HG02610 (cell line): ENCODE results near the gene HERC2.

Experiments
- ATAC-seq: cut with Tn5 transposase; IDR thresholded peaks from one replicate; pipeline ENCODE4 v1.9.1; 2021; ENCODE audit warnings: mild to moderate bottlenecking, moderate library complexity; ENCODE audit not compliant: unreplicated experiment

HERC2 gene

DNA sequence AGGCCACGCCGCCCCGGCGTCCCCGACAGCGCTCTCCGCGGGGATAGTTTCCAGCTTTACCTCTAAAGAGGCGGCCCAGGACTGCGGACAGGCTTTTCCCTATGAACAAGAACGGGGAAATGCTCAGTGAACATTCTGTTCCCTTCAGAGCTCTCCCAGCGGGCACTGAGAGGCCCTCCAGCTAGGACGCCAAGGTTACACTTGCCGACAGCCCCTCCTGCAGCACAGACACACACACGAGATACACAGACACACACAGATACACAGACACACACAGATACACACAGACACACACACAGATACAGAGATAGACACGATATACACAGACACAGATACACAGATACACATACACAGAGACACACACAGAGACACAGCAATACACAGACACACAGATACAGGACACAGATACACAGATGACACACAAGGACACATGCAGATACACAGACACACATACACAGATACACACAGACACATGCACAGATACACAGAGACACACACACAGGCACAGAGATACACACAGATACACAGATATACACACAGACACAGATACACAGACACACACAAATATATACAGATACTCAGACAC, 222.3 kb downstream of the HERC2 start:
- no peak for ATAC-seq

DNA sequence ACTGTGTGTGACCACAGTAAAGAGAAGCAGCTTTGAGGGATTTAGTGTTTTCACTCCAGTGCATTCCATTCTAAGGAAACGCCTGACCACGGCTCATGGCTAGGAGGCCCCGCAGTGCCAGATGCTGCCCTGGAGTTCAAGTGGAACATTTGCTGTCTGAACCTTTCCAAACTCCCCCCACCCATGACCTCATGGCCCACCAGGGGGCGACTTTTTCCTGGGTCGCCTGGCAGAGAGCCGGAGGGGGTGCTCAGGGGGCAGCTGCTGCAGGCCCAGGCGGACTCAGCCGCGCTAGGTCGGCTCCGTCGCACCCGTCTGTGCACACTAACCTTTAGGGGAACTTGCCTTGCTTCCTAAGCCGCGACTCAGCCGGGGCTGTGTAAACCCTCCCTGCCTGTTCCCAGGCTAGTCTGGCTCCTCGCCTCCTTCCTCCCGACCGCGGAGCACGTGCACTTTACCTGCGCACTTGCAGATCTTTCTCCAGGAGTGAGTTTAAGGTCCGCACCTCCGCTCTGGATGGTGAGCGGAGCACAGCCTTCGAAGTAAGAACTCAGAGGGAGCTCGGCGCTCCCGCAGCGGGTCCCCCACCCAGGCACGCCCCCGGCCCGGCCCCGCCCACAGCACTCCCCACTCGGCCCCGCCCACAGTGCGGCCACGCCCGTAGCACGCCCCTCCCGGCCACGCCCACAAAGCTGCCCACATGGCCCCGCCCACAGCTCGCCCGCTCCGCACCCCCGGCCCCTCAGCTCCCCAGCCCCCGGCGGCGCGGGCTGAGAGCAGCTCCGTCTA, 223.0 kb downstream of the HERC2 start, which contains the start of gene OCA2:
TSS of gene OCA2 (minus strand) at position 550 of the 789 bp plus-strand sequence. CDS start 17,441 bp downstream, outside the sequence.
- no peak for ATAC-seq

DNA sequence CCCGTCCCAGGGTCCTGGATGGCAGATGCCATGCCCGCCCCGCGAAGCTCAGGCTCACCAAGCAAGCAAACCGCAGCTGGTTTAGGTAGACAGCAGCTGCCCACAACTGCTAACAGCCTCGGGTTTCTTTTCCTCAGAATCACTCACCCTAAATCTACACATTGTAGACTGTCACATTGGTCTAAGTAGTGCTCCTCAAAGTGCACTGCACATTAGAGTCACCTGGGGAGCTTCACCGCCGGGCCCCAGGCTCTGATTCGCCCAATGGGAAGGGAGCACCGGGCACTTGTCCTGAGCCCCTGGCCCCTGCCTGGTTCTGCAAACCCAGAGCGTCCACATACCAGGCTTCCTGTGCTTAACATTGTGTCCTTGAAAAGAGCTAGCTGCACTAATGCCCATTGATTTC, 223.6 kb downstream of the HERC2 start:
- ATAC-seq: no peak

DNA sequence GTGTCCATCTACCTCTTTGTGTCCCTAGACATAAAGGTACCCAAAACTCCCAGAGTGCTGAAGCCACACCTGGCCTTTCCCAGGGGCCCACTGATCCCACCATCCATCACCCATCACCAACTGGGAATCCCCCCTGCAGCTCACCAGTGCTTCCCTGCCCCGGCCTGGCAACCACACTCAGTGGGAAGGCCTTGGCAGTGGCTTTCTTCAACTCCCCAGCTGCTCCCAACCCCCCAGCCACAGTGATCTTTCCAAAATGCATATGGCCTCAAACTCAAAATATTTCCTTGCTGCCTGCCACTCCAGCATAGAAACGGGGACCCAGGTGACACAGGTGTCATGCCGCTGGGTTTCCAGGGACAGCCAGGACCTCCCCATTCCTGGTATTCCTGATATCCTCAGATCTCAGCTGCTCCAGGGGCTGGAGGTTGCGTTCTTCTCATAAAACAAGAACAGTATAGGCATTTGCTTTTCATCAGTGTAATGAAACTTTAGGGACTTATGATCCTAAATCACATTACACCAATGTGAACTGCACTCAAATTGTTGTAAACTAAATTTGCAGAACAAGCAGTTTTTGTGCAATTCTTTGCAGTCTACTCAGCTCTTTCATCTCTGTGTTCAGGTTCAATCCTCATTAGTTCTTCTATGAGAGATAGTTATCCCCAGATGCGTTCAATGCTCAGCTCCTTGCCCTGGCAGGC, 224.2 kb downstream of the HERC2 start:
- ATAC-seq: no peak

DNA sequence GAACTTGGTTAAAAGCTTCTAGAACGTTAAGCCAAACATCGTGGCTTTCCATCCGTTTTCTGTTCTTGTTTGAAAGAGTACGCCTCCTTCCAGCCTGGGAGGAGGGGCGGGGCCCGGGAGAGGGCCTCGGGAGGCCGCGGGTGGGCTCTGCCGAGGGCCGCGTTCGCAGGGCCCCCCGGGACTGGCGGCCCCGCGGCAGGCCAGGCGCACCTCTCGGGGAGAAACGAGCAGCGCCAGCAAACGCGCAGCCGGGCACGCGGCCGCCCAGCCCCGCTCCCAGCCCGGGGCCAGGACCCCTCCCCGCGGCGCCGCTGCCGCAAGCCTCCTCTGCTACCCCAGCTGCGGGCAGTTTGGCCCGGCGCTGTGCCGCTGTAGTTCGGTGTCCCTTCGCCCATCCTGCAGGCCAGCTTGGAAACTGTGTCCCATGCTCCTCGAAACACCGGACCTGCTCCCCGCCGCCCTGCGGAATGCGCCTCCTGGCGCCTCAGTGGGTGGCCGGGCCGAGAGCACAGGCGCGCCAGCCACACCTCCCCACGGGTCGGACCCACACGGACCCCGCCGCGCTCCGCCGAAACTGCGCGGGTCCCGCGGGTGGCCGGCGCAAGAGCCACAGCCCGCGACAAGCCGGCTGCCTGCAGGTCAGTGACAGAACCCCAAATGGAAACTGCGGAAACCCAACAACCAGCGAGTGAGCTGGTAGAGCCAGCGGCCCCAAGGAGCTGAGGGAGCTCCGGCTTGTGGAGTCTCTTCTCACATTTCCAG, 225.1 kb downstream of the HERC2 start:
- ATAC-seq: no peak

DNA sequence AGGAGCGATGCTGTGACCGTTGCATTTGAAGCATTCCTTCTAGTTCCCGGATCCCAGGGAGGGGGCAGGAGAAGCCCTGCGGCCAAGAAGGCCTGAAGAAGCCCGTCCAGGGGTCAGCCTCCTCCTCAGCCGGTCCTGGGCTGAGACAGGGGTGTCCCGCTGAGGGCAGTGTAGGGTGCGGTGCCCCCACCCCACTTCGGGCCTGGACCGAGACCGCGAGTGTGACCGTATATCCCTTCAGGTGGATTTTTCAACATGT, 225.6 kb downstream of the HERC2 start:
- no peak for ATAC-seq

DNA sequence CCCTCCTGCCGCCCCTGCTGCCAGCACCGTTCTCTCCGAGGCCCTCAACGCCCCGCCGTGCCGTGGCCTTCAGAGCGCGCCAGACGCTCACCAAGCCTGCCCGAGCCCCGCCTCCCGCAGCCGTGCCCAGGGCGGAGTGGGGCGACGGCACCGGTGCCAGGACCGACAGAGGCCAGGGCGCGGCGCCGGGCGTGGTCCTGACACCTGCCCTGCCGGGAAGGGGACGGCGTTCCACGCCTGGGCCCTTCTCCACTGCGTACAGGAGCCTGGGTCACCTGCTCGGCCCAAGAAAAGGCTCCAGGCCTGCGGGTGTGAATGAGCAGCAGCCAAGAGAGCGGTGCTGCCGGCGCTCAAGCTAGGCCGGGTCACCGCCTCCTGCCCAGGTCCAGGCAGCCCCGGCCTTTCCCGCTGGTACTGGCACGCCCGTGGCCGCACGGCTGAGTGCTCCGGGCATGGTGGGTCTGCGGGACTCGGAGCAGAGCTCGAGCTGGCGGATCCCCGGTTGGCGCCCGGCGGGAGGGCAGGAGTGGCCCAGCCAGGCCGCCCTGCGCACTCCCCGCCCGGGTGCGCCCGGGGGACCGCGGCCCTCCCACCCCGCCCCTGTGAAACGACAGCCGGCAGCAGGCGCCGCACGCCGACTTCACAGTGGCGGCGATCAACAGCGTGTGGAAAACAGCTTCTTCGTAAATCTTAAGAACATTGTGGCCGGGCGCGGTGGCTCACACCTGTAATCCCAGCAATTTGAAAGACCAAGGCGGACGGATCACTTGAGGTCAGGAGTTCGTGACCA, 227.1 kb downstream of the HERC2 start:
- ATAC-seq: no peak

DNA sequence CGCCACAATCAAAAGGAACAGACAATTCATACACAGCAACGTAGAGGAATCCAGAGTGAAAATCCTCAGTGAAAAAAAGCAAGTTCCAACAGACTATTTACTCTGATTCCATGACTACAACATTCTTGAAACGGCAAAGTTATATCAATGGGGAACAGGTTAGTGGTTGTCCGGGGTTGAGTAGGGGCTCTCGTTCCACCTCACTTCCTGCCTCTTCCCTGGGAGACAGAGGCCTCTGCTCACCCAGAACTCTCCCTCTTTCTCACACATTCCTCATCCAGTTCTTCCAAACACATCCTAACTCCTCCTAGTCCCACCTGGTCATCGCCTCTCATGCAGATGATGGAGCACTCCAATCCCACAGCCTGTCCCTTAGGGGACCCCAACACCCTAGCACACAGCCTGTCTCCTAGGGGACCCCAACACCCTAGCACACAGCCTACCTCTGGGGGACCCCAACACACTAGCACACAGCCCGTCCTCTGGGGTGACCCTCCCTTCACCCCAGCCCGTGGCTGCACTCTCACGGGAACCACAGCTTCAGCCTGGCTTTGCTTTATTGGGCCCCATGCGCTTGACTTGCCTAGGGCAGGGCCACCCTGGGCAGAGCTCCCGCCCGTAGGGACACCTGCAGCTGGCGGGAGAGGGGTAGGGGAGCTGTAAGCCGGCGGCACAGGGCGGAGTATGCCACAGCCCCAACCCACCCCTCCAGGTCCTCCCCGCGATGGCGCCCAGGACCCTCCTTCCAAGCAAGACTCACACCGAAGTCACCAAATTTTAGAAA, 228.0 kb downstream of the HERC2 start:
- ATAC-seq: no peak

DNA sequence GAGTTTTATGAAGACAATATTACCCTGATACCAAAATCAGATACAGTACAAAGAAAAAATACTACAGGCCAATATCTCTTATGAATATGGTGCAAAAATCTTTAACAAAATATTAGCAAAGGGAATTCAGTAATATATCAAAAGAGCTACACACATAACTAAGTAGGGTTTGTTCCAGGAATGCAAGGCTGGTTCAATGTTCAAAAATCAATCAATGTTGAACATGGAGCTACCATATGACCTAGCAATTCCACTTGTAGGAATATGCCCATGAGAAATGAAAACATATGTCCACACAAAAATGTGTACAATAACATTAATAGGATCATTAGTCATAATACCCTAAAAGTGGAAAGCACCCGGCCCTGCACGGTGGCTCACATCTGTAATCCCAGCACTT, 230.7 kb downstream of the HERC2 start:
- no peak for ATAC-seq

DNA sequence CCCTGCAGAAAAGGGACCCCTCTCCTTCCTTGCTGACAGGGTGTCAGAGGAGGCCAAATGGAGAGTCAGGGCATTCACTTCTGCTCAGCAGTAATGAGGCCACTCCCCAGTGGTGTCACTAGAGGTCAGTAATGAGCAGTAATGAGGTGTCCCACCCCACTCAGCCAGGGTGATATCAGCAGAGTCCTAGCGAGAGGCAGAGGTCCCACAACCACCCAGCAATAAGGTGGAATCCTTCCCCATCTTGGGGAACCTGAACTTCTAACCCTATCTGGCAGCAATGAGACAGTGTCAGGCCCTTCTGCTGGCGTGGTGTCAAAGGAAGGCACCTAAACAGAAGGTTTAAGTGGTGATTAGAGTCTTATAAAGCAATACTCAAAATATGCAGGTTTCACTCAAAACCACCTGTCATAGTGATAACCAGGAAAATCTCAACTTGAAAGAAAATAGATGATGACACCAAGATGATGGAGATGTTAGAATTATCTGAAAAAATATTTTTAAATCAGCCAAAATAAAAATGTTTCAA, 235.7 kb downstream of the HERC2 start:
- peak; percentile 96 for ATAC-seq

DNA sequence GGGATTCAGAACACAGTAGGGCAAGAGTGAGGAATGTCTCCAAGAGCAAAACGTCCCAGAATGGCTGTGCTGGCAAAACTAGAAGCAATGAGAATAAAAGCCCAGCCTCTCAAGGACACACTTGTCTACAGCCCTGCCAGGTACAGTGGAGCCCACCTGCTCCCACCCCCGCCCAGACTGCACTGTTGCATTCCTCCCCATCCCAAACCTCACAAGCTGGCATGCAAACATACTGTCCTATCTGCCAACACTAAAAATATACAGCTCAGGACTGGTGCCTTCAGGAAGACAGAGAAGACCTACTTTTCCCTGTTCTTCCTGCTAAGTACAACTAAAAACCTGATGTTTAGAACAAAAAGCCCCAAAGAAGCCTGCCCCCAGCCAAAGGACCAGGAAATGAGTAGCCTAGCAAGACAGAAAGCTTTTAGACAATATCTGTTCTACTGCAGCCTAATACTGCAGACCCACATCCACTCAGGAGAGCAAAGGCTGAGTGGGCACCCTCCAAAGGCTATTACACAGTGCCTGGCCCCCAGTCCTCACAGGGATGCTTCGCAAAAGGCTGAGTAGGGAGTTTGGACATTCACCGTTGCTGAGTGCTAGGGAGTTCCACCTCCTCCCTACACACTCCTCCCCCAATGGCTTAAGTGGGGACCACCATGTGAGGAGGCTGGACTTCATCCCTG, 236.3 kb downstream of the HERC2 start:
- no peak for ATAC-seq

DNA sequence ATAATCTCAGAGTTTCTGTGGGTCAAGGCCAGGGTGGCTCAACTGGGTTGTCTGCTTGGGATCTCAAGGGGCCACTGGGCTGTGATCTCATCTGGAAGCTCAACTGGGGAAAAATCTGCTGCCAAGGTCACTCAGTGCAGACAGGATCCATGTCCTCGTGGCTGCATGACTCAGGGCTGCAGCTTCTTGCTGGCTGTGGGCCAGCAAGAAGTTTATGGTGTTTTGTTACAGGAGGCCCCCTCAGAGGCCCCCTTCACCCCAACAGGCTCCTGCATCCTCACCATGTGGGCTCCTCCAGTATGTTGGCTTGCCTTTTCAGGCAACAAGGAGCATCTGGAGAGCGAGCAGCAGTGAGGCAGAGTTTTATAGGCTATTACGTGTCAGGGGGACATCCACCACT, 237.4 kb downstream of the HERC2 start:
- no peak for ATAC-seq

DNA sequence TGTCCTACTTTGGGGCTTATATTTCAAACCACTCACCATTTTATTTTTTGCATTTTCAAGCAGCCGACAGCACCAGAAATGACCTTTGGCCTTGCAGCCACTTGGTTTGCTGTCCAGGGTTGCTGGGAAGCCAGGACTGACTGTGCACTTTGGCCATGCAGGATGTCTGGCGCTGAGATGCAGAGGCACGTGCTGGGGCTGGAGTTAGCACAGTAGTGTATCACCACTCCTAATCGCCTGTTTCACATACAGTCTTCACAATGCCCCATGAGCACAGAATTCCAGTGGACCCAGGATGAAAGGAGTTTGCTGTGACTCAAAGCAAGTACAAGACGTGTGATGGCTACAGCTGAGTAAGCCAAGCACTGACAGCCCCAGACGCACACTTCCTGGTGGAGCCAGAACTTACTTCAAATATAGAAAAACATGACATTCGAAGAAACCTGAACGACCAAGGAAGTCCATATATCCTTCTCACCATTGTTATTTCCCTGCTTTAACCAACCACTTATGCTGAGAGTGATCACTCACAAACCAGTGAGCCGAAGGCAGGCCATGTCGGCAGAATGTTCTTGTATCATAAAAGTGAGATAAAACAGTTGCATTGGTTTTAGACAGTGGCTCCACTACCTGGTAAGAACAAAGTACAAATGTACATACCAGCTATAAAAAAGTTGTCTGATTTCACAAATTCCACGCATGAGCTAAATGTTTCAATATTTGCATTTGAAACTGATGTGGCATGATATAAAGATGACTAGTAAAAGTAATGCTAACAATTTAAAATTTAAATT, 238.9 kb downstream of the HERC2 start:
- ATAC-seq: no peak

DNA sequence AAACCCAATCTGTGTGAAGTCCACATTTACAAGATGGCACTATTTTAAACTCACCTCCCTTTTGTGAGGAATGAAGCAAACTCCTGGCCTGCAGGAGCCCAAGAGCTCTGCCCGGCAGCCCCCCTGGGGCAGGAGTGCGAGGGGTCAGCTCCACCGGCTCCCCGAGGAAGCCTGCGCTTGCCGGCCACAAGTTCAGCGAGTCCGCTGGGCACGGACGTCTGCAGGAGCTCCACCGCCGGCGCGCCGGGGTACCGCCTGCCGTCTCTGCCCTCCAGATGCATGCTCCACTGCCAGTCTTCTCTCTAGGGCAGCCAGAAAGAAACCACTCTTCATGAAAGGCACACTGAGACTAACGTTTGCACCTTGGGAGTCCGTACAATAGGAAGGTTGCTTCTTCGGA, 240.4 kb downstream of the HERC2 start:
- ATAC-seq: no peak

DNA sequence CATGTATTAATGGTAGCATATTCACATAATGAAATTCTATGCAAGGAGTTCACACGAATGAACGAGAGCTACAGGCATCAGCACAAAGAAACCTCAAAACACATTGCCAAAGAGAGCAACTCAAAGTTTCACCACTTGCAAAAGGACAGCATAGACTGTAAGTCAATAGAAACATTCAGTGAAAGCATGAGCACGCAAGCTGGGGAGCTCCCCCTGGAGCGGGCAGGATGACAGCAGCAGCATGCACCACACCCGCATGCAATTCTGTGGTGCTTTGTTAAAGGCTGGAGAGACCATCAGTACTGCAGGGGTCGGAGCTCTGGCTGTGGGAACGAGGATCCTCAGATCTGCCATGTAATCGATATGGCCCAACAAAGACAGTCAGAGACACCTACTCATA, 241.6 kb downstream of the HERC2 start:
- ATAC-seq: no peak

DNA sequence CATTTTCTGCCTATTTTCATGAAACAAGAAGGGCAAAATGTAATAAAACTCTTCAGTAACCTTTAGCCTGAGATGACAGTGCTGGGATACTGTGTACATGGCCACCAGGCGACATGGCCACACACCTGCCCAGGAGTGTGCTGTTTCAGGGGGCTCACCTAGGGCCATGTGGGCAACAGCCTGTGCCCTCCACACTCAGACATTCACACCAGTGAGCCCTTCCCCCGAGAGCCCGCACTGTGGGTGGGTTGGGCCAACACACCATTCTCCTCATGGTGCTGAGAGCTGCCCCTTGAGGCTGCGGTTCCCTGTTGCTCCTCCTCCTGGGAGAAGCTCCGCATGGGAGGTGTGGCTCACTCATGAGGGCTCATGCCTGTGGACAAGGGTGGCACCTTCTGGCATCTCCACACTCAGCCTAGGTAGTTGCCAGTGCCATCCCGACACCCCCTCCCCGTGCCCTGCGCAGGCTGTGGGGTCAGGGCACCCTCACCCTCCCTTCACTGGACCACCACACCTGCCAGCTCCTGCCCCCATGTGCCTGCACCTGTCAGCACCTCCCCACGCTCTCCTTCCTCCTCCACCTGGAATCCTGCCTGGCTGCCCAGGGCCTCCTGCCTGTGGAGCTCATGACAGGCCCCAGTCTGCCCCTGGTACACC, 242.5 kb downstream of the HERC2 start:
- no peak for ATAC-seq

DNA sequence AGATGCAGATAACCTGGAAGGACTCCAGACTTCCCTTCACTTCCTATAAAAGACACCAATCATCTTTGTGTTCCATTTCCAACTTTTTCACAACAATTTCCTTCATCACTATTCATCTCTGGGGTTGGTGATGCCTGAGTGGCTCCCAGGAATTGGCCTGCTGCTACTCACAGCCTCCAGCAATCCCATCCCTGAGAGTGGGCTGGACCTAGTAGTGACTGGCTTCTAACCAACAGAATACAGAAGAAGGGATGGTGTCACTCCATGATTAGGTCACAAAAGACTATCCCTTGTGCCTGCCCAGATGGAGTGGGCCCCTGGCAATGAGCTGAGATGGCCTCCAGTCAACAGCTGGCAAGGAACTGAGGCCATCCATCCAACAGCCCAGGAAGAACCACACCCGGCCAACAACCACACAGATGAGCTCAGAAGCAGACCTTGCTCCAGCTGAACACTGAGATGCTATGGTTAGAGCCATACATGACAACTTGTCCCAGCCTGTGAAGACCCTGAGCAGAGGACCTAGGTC, 243.7 kb downstream of the HERC2 start:
- ATAC-seq: no peak

DNA sequence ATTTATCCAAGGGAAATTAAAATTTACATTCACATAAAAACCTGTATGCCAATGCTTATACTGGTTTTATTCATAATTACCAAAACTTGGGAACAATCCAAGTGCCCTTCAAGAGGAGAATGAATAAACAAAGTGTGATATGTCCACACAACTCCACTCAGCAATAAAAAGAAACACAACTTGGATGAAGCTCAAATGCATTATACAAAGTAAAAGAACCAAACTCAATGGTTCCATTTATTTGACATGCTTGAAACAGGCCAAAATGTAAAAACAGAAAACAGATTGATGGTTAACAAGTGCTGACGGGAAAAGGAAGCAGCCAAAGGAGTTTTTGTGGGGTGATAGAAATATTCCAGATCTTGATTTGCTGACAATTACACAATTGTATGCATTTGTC, 246.4 kb downstream of the HERC2 start:
- no peak for ATAC-seq
